Parathyroid adenoma (tissue), 2 donors: ENCODE measurements around the gene PKD1.

Experiments used
- H2AFZ ChIP-seq: fragments of 300-600 bp; sonication (generic); one replicate; pipeline ENCODE4 v1.7.0; 2017; ENCODE audit warnings: antibody characterized with exemption, mild to moderate bottlenecking
- H3K27ac ChIP-seq: fragments of 300-600 bp; sonication (generic); one replicate; pipeline ENCODE4 v1.7.0; 2017
- H3K27me3 ChIP-seq: fragments of 300-600 bp; sonication (generic); one replicate; pipeline ENCODE4 v1.7.0; 2017; ENCODE audit warnings: low read length; ENCODE audit not compliant: control insufficient read depth, insufficient read depth
- H3K36me3 ChIP-seq: fragments of 300-600 bp; sonication (generic); one replicate; pipeline ENCODE4 v1.7.0; 2017; ENCODE audit warnings: low read length; ENCODE audit not compliant: control insufficient read depth, insufficient read depth
- H3K4me1 ChIP-seq: fragments of 300-600 bp; sonication (generic); one replicate; pipeline ENCODE4 v1.7.0; 2017; ENCODE audit warnings: control low read depth
- H3K4me2 ChIP-seq: fragments of 300-600 bp; sonication (generic); one replicate; pipeline ENCODE4 v1.7.0; 2017; ENCODE audit warnings: low read length
- H3K4me3 ChIP-seq: fragments of 300-600 bp; sonication (generic); one replicate; pipeline ENCODE4 v1.7.0; 2017; ENCODE audit warnings: low read depth, low read length
- H3K79me2 ChIP-seq: fragments of 300-600 bp; sonication (generic); one replicate; pipeline ENCODE4 v1.7.0; 2017; ENCODE audit warnings: control low read depth
- H3K9ac ChIP-seq: fragments of 300-600 bp; sonication (generic); one replicate; pipeline ENCODE4 v1.7.0; 2017; ENCODE audit warnings: mild to moderate bottlenecking
- H3K9me3 ChIP-seq: fragments of 300-600 bp; sonication (generic); one replicate; pipeline ENCODE4 v1.7.0; 2017; ENCODE audit warnings: low read length; ENCODE audit not compliant: control insufficient read depth
- CTCF ChIP-seq: fragments of 300-600 bp; sonication (generic); IDR thresholded peaks from one replicate; pipeline ENCODE4 v1.7.0; 2017; ENCODE audit warnings: antibody characterized with exemption, mild to moderate bottlenecking
- donor health status: primary hyperparathyroidism.

PKD1 gene

GRCh38 chr16:2056077-2056476 is 79.6 kb downstream of the PKD1 start:
- H3K36me3 ChIP-seq = no peaks in the 10 kb centered on the region
- no peak overlapping the region for H2AFZ ChIP-seq
- no peaks in the 10 kb centered on the region for H3K9me3 ChIP-seq
- TF ChIP-seq CTCF = no peak
- H3K4me2 ChIP-seq = no peak overlapping the region
- no peaks in the 10 kb centered on the region for H3K4me1 ChIP-seq
- no peak overlapping the region for H3K4me3 ChIP-seq
- peaks cover 9% of the 10 kb centered on the region for H3K79me2 ChIP-seq
- no peak overlapping the region for H3K9ac ChIP-seq
- H3K27ac ChIP-seq = no peak overlapping the region
- no peaks in the 10 kb centered on the region for H3K27me3 ChIP-seq

- no peak overlapping the region for H3K4me2 ChIP-seq
- peaks cover 17% of the 10 kb centered on the region for H3K79me2 ChIP-seq
- no peaks in the 10 kb centered on the region for H3K36me3 ChIP-seq
- no peaks in the 10 kb centered on the region for H3K9me3 ChIP-seq
- H3K4me1 ChIP-seq = no peaks in the 10 kb centered on the region
- no peak overlapping the region for H2AFZ ChIP-seq
- no peak overlapping the region for H3K9ac ChIP-seq
- no peaks in the 10 kb centered on the region for H3K27me3 ChIP-seq
- no peak overlapping the region for H3K4me3 ChIP-seq
- no peak for TF ChIP-seq CTCF
- H3K27ac ChIP-seq = no peak overlapping the region
These were observed 81.0 kb downstream of the PKD1 start for GRCh38 chr16:2054543-2055245.

DNA sequence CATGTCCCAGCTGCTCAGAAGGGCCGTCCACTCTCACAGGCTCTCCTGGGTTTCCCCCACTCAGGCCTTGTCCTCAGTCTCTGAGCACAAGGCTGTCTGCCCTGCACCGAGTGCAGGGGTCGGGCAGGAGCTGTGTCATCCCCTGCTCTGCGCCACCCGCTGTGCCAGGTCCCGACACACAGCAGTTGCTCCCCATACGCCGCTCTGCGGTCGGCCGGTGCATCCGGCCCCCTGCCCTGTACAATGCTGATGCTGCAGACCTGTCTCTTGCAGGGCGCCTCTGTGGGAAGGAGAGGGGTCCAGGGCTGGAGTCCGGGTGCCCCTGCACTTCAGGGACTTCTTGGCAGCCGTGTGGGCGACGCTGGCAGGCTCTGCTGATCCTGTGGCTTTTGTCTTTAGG is 81.8 kb downstream of the PKD1 start:
- Histone ChIP-seq H3K4me1 (peaks cover 1% of the 10 kb centered on the region), H3K9me3 (no peaks in the 10 kb centered on the region), H3K36me3 (no peaks in the 10 kb centered on the region), H3K27ac (no peak overlapping the region), H3K4me3 (no peak overlapping the region), H3K4me2 (no peak overlapping the region), H3K27me3 (no peaks in the 10 kb centered on the region), H2AFZ (no peak overlapping the region), H3K9ac (no peak overlapping the region), H3K79me2 (peaks cover 22% of the 10 kb centered on the region)
- no peak for TF ChIP-seq CTCF

DNA sequence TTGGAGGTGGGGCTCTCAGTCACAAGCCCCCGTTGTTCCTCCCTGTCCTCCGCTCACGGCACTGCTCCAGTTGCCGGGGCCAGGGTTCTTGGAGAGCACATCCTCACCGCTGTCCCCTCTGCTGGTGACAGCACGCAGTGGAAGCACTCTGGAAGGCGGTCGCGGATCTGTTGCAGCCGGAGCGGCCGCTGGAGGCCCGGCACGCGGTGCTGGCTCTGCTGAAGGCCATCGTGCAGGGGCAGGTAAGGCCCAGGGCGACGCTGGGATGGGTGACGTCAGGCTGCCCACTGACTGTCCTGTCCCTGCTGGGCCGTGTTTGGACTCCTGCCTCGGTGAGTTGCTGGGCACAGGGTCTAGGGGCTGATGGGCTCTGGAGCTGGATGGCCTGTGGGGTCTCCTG is 82.5 kb downstream of the PKD1 start:
- no peaks in the 10 kb centered on the region for H3K27me3 ChIP-seq
- H3K27ac ChIP-seq = no peak overlapping the region
- H3K4me2 ChIP-seq = no peak overlapping the region
- H3K79me2 ChIP-seq = peaks cover 29% of the 10 kb centered on the region
- H3K9me3 ChIP-seq = no peaks in the 10 kb centered on the region
- H3K36me3 ChIP-seq = no peaks in the 10 kb centered on the region
- H3K9ac ChIP-seq = no peak overlapping the region
- no peak for TF ChIP-seq CTCF
- H2AFZ ChIP-seq = no peak overlapping the region
- H3K4me1 ChIP-seq = peaks cover 5% of the 10 kb centered on the region
- no peak overlapping the region for H3K4me3 ChIP-seq

- peak overlapping the region; percentile 76 for H3K4me2 ChIP-seq
- H3K79me2 ChIP-seq = peaks cover 34% of the 10 kb centered on the region
- no peak overlapping the region for H3K9ac ChIP-seq
- TF ChIP-seq CTCF = no peak
- no peaks in the 10 kb centered on the region for H3K9me3 ChIP-seq
- peak overlapping the region; percentile 39 for H3K27ac ChIP-seq
- no peaks in the 10 kb centered on the region for H3K27me3 ChIP-seq
- no peaks in the 10 kb centered on the region for H3K36me3 ChIP-seq
- peak overlapping the region; percentile 88 for H3K4me3 ChIP-seq
- peak overlapping the region; percentile 90 for H2AFZ ChIP-seq
- H3K4me1 ChIP-seq = peaks cover 8% of the 10 kb centered on the region
These were observed 87.6 kb downstream of the PKD1 start for GRCh38 chr16:2048116-2048543.
